Esophagus muscularis mucosa (tissue), 4 donors: ENCODE measurements around the gene AFF2.

Experiments
- EP300 ChIP-seq: sonication (generic); formaldehyde crosslinking; IDR thresholded peaks from one replicate; pipeline ENCODE4 v1.6.1; 2017; ENCODE audit warnings: antibody characterized with exemption
- POLR2AphosphoS5 ChIP-seq, 2 donors: sonication (generic); formaldehyde crosslinking; IDR thresholded peaks; one replicate each; pipeline ENCODE4 v1.6.1; 2017; ENCODE audit warnings: antibody characterized with exemption in 2 of 2
- TF ChIP-seq, protein P1 (sequence below), 3 experiments: fragments of 200-600 bp in 2 of 3; fragments of 450-650 bp in 1 of 3; sonication (generic) in 2 of 3; IDR thresholded peaks; one replicate each; pipeline ENCODE4 v1.5.1; 2017 to 2019; ENCODE audit warnings: antibody characterized with exemption in 3 of 3, mild to moderate bottlenecking in 2 of 3, moderate library complexity in 1 of 3

- no peak for TF ChIP-seq EP300
- TF ChIP-seq, protein P1, sequence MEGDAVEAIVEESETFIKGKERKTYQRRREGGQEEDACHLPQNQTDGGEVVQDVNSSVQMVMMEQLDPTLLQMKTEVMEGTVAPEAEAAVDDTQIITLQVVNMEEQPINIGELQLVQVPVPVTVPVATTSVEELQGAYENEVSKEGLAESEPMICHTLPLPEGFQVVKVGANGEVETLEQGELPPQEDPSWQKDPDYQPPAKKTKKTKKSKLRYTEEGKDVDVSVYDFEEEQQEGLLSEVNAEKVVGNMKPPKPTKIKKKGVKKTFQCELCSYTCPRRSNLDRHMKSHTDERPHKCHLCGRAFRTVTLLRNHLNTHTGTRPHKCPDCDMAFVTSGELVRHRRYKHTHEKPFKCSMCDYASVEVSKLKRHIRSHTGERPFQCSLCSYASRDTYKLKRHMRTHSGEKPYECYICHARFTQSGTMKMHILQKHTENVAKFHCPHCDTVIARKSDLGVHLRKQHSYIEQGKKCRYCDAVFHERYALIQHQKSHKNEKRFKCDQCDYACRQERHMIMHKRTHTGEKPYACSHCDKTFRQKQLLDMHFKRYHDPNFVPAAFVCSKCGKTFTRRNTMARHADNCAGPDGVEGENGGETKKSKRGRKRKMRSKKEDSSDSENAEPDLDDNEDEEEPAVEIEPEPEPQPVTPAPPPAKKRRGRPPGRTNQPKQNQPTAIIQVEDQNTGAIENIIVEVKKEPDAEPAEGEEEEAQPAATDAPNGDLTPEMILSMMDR (IDR thresholded peaks at IDR 0.05): no peak
- no peak for TF ChIP-seq POLR2AphosphoS5 (IDR thresholded peaks at IDR 0.05)
Observed at GRCh38 chrX:148695255-148695654, 194.8 kb downstream of the AFF2 start.
